Breast epithelium (tissue), 4 donors: ENCODE measurements around the gene CSF3. TPM values are rescaled to one million over a fixed set of nuclear protein-coding genes. Genes with fewer than 3 reads are reported as not detected.
A peak's percentile ranks its signal among the peaks of the same experiment; 100 is the strongest.

ENCODE experiments used
- DNase-seq, 2 donors: peaks; one replicate each; pipeline ENCODE4 v3.0.0-alpha.2; 2019; ENCODE audit warnings: low spot score in 2 of 2
- H3K27ac ChIP-seq, 2 donors: fragments of 200-600 bp; sonication (generic) in 1 of 2; one replicate each; pipeline ENCODE4 v1.5.1; 2016 to 2019; ENCODE audit warnings: mild to moderate bottlenecking in 1 of 2
- H3K27me3 ChIP-seq, 2 donors: fragments of 200-600 bp; sonication (generic) in 1 of 2; one replicate each; pipeline versions ENCODE4 v1.5.1 to v1.6.0; 2017 to 2019; ENCODE audit warnings: control low read depth in 1 of 2, mild to moderate bottlenecking in 1 of 2
- H3K36me3 ChIP-seq: fragments of 200-600 bp; one replicate; pipeline ENCODE4 v1.5.1; 2019
- H3K4me1 ChIP-seq, 2 donors: fragments of 200-600 bp; sonication (generic); one replicate each; pipeline ENCODE4 v1.5.1; 2016 to 2019; ENCODE audit warnings: control low read depth in 1 of 2
- H3K4me3 ChIP-seq, 3 donors: fragments of 200-600 bp; sonication (generic); 1 replicate in 2 of 3; 2 replicates in 1 of 3; pipeline ENCODE4 v1.5.1; 2016 to 2019; ENCODE audit warnings: mild to moderate bottlenecking in 3 of 3, moderate library complexity in 2 of 3
- H3K9me3 ChIP-seq, 2 donors: fragments of 200-600 bp; sonication (generic) in 1 of 2; one replicate each; pipeline ENCODE4 v1.5.1; 2016 to 2019; ENCODE audit warnings: control low read depth in 1 of 2
- POLR2A ChIP-seq: fragments of 450-650 bp; IDR thresholded peaks from one replicate; pipeline ENCODE4 v1.6.1; 2016; ENCODE audit warnings: antibody characterized with exemption, mild to moderate bottlenecking, moderate library complexity
- POLR2AphosphoS5 ChIP-seq, 3 donors: sonication (generic); formaldehyde crosslinking; IDR thresholded peaks; one replicate each; pipeline ENCODE4 v1.6.1; 2017; ENCODE audit warnings: antibody characterized with exemption in 3 of 3
- intact Hi-C: fragments of 100-400 bp; cut with DNase I; formaldehyde crosslinking; loops from one replicate; pipeline ENCODE4 v1.15.1; 2023; ENCODE audit warnings: low total_unique reads
- total RNA-seq, 3 donors: library from RNA; depleted of rRNA; stranded (reverse); fragments of >200 nt; gene quantifications; one replicate each; pipeline ENCODE4 v1.1.0, GENCODE V29; 2016
- TF ChIP-seq, protein P1 (sequence below), 3 donors: fragments of 450-650 bp; IDR thresholded peaks; one replicate each; pipeline ENCODE4 v1.5.1; 2016 to 2017; ENCODE audit warnings: antibody characterized with exemption in 3 of 3, mild to moderate bottlenecking in 3 of 3, moderate library complexity in 3 of 3

The CSF3 gene
- total RNA-seq, 3 donors from 2014 or later = 0.32 to 13.0 TPM; not detected in 1

DNA sequence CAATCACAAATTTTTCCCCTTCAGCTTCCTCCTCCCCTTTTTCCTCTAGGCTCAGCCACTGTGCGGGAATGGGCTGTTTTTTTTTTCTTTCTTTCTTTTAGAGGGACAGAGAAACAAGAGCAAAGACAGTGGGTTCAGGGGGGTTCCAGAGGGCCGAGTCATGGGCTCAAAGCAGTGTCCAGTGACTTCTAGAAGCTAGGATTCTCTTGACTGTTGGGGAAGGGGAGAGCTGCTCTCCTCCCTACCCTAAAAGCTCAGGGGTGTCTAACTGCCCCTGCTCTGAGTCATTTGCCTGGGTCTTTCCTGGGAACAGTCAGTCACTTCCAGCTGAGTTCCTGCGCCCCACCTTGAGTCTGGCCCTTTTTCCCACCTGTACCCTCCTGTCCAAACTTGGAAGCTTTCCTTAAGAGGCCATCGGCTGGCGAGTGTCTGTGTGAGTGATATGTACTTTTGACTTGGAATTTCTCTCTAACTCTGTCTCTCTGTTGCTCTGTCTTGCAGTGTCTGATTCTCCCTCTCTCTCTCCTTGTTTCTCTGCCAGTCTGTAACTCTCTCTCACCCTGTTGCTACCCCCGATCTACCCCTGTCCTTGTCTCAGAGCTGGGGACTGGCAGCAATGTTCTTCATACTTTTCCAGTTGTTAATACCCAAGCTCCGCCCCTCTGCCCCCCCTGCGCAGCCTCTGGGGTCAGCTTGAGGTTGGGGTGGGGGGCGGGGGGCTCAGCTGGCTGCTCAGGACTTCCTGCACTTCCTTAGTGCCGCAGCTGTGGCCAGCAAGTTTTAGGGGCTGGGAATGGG is 49.9 kb downstream of the CSF3 start:
- intact Hi-C loops = loop anchor here (10.0 kb wide), 1 partner anchor 50 kb away; no protein-coding TSS in a partner anchor
- no peak for DNase-seq

DNA sequence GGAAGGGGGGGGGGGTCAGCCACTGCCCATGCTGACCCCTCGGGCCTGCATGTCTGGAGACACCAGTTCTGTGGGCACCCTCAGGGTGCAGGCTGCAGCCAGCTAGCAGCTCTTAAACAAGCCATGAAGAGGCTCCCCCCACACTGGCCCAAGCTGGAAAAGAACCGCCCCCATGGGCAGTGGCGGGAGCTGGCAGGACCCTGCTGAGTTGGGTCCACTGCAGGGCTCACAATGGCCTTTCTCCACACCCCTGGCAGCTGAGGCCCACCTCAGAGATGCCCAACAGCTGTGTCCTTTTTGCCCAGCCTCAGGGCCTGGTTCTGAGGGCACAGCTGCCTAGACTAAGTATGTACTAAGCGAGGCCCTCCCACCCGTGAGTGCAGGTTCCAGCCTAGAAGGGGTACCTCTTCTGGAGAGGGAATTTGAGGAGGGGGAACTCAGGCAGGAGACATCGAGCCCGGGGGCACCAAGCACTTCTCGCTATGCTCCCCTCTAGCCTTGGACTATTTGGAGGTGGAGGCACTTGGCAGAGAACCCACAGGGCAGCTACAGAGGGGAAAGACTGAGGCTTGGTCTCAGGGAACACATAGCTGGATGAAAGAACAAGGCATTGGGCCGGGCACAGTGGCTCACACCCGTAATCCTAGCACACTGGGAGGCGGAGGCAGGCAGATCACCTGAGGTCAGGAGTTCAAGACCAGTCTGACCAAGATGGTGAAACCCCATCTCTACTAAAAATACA is 50.7 kb downstream of the CSF3 start:
- TF ChIP-seq POLR2AphosphoS5 (IDR thresholded peaks at IDR 0.05) (no peak), POLR2A (no peak)
- TF ChIP-seq, protein P1, sequence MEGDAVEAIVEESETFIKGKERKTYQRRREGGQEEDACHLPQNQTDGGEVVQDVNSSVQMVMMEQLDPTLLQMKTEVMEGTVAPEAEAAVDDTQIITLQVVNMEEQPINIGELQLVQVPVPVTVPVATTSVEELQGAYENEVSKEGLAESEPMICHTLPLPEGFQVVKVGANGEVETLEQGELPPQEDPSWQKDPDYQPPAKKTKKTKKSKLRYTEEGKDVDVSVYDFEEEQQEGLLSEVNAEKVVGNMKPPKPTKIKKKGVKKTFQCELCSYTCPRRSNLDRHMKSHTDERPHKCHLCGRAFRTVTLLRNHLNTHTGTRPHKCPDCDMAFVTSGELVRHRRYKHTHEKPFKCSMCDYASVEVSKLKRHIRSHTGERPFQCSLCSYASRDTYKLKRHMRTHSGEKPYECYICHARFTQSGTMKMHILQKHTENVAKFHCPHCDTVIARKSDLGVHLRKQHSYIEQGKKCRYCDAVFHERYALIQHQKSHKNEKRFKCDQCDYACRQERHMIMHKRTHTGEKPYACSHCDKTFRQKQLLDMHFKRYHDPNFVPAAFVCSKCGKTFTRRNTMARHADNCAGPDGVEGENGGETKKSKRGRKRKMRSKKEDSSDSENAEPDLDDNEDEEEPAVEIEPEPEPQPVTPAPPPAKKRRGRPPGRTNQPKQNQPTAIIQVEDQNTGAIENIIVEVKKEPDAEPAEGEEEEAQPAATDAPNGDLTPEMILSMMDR (IDR thresholded peaks at IDR 0.05) = no peak
- H3K27me3 ChIP-seq = no peaks in the 10 kb centered on the region
- intact Hi-C loops = loop anchor here (10.0 kb wide), 1 partner anchor 49 kb away; no protein-coding TSS in a partner anchor

More for the DNA sequence above, 49.9 kb downstream of the CSF3 start:
- Histone ChIP-seq H3K9me3 (no peaks in the 10 kb centered on the region), H3K27ac (peak overlapping the region; percentile 96 to 98), H3K27me3 (no peaks in the 10 kb centered on the region), H3K4me1 (peaks cover 12 to 27% of the 10 kb centered on the region in 2 donors), H3K4me3 (peak overlapping the region; percentile 87 to 100 (median 100)), H3K36me3 (no peaks in the 10 kb centered on the region)
- no peak for TF ChIP-seq POLR2AphosphoS5 (IDR thresholded peaks at IDR 0.05)
- no peak for TF ChIP-seq POLR2A
- TF ChIP-seq, protein P1 (IDR thresholded peaks at IDR 0.05) = no peak

More for the DNA sequence above, 50.7 kb downstream of the CSF3 start:
- H3K36me3 ChIP-seq = no peaks in the 10 kb centered on the region
- H3K9me3 ChIP-seq = no peaks in the 10 kb centered on the region
- H3K4me1 ChIP-seq = peaks cover 19 to 34% of the 10 kb centered on the region in 2 donors
- DNase-seq = no peak
- peak overlapping the region in 2 of 3 donors; percentile 100 for H3K4me3 ChIP-seq
- peak overlapping the region; percentile 96 to 98 for H3K27ac ChIP-seq

Other genes with a start within 250 kb of the CSF3 start
- 1 to 10 TPM; 1.8 to 4.8 (median 2.3) TPM for gene IKZF3, start 151.1 kb upstream of the CSF3 start, total RNA-seq
- gene ZPBP2, start 147.2 kb upstream of the CSF3 start, total RNA-seq = not detected
- gene GSDMB, start 96.8 kb upstream of the CSF3 start, total RNA-seq = 10 to 100 TPM in 2 of 3 donors, 1 to 10 TPM in 1; 9.1 to 19.0 (median 15.8) TPM
- 100 to 1,000 TPM in 2 of 3 donors, 10 to 100 TPM in 1; 90.5 to 158 (median 104) TPM for gene ORMDL3, start 87.8 kb upstream of the CSF3 start, total RNA-seq
- gene LRRC3C, start 87.7 kb upstream of the CSF3 start, total RNA-seq = 1 to 10 TPM in 1 of 3 donors, not detected in 2; 1.2 TPM
- gene GSDMA, start 52.4 kb upstream of the CSF3 start, total RNA-seq = 1 to 10 TPM in 1 of 3 donors, under 1 TPM in 1, not detected in 1; 0.44 to 3.4 TPM
- gene PSMD3, start 34.6 kb upstream of the CSF3 start, total RNA-seq = 10 to 100 TPM; 79.4 to 83.0 (median 81.0) TPM
- gene MED24, start 39.0 kb downstream of the CSF3 start, total RNA-seq = 10 to 100 TPM; 50.7 to 74.7 (median 59.7) TPM
- gene THRA, start 47.5 kb downstream of the CSF3 start, total RNA-seq = 10 to 100 TPM; 41.6 to 61.0 (median 48.1) TPM
- gene NR1D1, start 85.1 kb downstream of the CSF3 start, total RNA-seq = 10 to 100 TPM in 1 of 3 donors, 1 to 10 TPM in 2; 8.8 to 10.5 (median 9.2) TPM
- gene MSL1, start 106.5 kb downstream of the CSF3 start, total RNA-seq = 10 to 100 TPM; 49.3 to 79.3 (median 78.2) TPM
- 10 to 100 TPM; 57.4 to 67.0 (median 65.1) TPM for gene CASC3, start 125.1 kb downstream of the CSF3 start, total RNA-seq
- 10 to 100 TPM in 1 of 3 donors, 1 to 10 TPM in 2; 3.2 to 10.8 (median 5.0) TPM for gene RAPGEFL1, start 162.0 kb downstream of the CSF3 start, total RNA-seq
- 10 to 100 TPM in 2 of 3 donors, 1 to 10 TPM in 1; 8.2 to 12.9 (median 10.8) TPM for gene WIPF2, start 203.9 kb downstream of the CSF3 start, total RNA-seq